PC-3 (cell line): Measurements from ENCODE around the gene ZFPM1.

Source experiments
- EZH2 ChIP-seq: fragments of 300-600 bp; sonication (generic); IDR thresholded peaks from one replicate; pipeline ENCODE4 v1.6.1; 2017; ENCODE audit warnings: antibody characterized with exemption, mild to moderate bottlenecking, low read length; ENCODE audit not compliant: unreplicated experiment
- EZH2phosphoT487 ChIP-seq: fragments of 300-600 bp; sonication (generic); IDR thresholded peaks from 2 replicates; pipeline ENCODE4 v1.6.1; 2018; ENCODE audit warnings: mild to moderate bottlenecking, antibody characterized with exemption, low read length, borderline replicate concordance
- TF ChIP-seq, protein P1 (sequence below): fragments of 300-600 bp; sonication (generic); conservative IDR thresholded peaks from 2 replicates; pipeline ENCODE4 v1.5.1; 2017; ENCODE audit warnings: antibody characterized with exemption, low read depth, mild to moderate bottlenecking, low read length

DNA sequence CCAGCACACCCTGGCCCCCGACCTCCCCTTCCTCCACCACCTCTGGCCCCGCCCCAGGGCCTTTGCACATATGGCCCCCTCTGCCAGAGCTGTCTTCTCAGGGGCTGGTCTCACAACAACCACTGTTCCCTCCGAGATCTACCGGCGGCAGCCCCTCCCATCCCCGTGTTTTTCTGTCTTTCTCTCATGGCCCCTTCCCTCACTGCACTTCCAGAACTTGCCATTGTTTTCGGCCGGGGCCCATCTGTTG lies 30.2 kb downstream of the ZFPM1 start:
- TF ChIP-seq, protein P1, sequence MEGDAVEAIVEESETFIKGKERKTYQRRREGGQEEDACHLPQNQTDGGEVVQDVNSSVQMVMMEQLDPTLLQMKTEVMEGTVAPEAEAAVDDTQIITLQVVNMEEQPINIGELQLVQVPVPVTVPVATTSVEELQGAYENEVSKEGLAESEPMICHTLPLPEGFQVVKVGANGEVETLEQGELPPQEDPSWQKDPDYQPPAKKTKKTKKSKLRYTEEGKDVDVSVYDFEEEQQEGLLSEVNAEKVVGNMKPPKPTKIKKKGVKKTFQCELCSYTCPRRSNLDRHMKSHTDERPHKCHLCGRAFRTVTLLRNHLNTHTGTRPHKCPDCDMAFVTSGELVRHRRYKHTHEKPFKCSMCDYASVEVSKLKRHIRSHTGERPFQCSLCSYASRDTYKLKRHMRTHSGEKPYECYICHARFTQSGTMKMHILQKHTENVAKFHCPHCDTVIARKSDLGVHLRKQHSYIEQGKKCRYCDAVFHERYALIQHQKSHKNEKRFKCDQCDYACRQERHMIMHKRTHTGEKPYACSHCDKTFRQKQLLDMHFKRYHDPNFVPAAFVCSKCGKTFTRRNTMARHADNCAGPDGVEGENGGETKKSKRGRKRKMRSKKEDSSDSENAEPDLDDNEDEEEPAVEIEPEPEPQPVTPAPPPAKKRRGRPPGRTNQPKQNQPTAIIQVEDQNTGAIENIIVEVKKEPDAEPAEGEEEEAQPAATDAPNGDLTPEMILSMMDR: no peak
- TF ChIP-seq EZH2 (no peak), EZH2phosphoT487 (no peak)
